Measurements from ENCODE around the gene CHST1.

The CHST1 gene

GRCh38 chr11:45643598-45644260, 21.7 kb downstream of the CHST1 start:
- FAIRE-seq = no peak

GRCh38 chr11:45641961-45642360, 23.5 kb downstream of the CHST1 start:
- FAIRE-seq = no peak

- FAIRE-seq = no peak
Observed at GRCh38 chr11:45638051-45638450, 27.4 kb downstream of the CHST1 start.

- no peak for FAIRE-seq
Observed at GRCh38 chr11:45635907-45636306, 29.5 kb downstream of the CHST1 start.

- no peak for FAIRE-seq
Observed at GRCh38 chr11:45625611-45626010, 39.8 kb downstream of the CHST1 start.

GRCh38 chr11:45624095-45624494, 41.3 kb downstream of the CHST1 start:
- no peak for FAIRE-seq

GRCh38 chr11:45622861-45623260, 42.6 kb downstream of the CHST1 start:
- FAIRE-seq = no peak

GRCh38 chr11:45622283-45622682, 43.1 kb downstream of the CHST1 start:
- FAIRE-seq = no peak

GRCh38 chr11:45621588-45621987, 43.8 kb downstream of the CHST1 start:
- FAIRE-seq = no peak

- no peak for FAIRE-seq
Observed at GRCh38 chr11:45620243-45620642, 45.2 kb downstream of the CHST1 start.

- FAIRE-seq = no peak
Observed at GRCh38 chr11:45618897-45619296, 46.5 kb downstream of the CHST1 start.

- FAIRE-seq = no peak
Observed at GRCh38 chr11:45617871-45618601, 47.4 kb downstream of the CHST1 start.

- no peak for FAIRE-seq
Observed at GRCh38 chr11:45616802-45617549, 48.4 kb downstream of the CHST1 start.

- no peak for FAIRE-seq
Observed at GRCh38 chr11:45615182-45615792, 50.1 kb downstream of the CHST1 start.

GRCh38 chr11:45614196-45614828, 51.1 kb downstream of the CHST1 start:
- FAIRE-seq = no peak

GRCh38 chr11:45610627-45611026, 54.8 kb downstream of the CHST1 start:
- no peak for FAIRE-seq

- no peak for FAIRE-seq
Observed at GRCh38 chr11:45609902-45610301, 55.5 kb downstream of the CHST1 start.

- no peak for FAIRE-seq
Observed at GRCh38 chr11:45609337-45609736, 56.1 kb downstream of the CHST1 start.

GRCh38 chr11:45607995-45608394, 57.4 kb downstream of the CHST1 start:
- FAIRE-seq = no peak

- no peak for FAIRE-seq
Observed at GRCh38 chr11:45606514-45607281, 58.7 kb downstream of the CHST1 start.

GRCh38 chr11:45605051-45605450, 60.4 kb downstream of the CHST1 start:
- no peak for FAIRE-seq
